GM18858 (cell line): ENCODE data around the gene PAIP1.
A peak's percentile ranks its signal among the peaks of the same experiment; 100 is the strongest.
"Not testable (repeated sequence)": the region's sequence is repeated elsewhere in the genome, so short reads cannot be mapped to it uniquely, and the experiment has no call there.

Experiments
- ATAC-seq: cut with Tn5 transposase; IDR thresholded peaks from one replicate; pipeline ENCODE4 v1.9.1; 2021; ENCODE audit not compliant: unreplicated experiment

Gene PAIP1

GRCh38 chr5:43556857-43557542 is at the start of gene PAIP1:
PAIP1 (minus strand) TSS chr5:43557077; CDS start chr5:43556846, 231 bp downstream.
- peak; percentile 88 for ATAC-seq

- ATAC-seq, result no peak
Measured at GRCh38 chr5:43606351-43606750, 49.5 kb upstream of the PAIP1 start.

- ATAC-seq, result no peak
Measured at GRCh38 chr5:43604699-43605098, 47.8 kb upstream of the PAIP1 start.

GRCh38 chr5:43603344-43604217 is 46.7 kb upstream of the PAIP1 start:
- peak; percentile 41 for ATAC-seq

GRCh38 chr5:43602461-43603343 is 45.8 kb upstream of the PAIP1 start, which contains the start of gene NNT:
NNT (plus strand) TSS chr5:43603180; CDS start chr5:43609196, 6,016 bp downstream.
- ATAC-seq, result peak; percentile 67

GRCh38 chr5:43601454-43602260 is 44.8 kb upstream of the PAIP1 start:
- ATAC-seq, result peak; percentile 33

- ATAC-seq, result not testable (repeated sequence)
Measured at GRCh38 chr5:43598927-43599326, 42.0 kb upstream of the PAIP1 start.

- ATAC-seq, result no peak
Measured at GRCh38 chr5:43592363-43592762, 35.5 kb upstream of the PAIP1 start.

- ATAC-seq, result no peak
Measured at GRCh38 chr5:43590700-43591099, 33.8 kb upstream of the PAIP1 start.

- ATAC-seq, result no peak
Measured at GRCh38 chr5:43589310-43589709, 32.4 kb upstream of the PAIP1 start.

GRCh38 chr5:43588842-43589241 is 32.0 kb upstream of the PAIP1 start:
- no peak for ATAC-seq

GRCh38 chr5:43584166-43584699 is 27.4 kb upstream of the PAIP1 start:
- no peak for ATAC-seq

- no peak for ATAC-seq
Measured at GRCh38 chr5:43583724-43584123, 26.8 kb upstream of the PAIP1 start.

- ATAC-seq, result no peak
Measured at GRCh38 chr5:43582082-43583005, 25.5 kb upstream of the PAIP1 start.

- no peak for ATAC-seq
Measured at GRCh38 chr5:43581398-43581797, 24.5 kb upstream of the PAIP1 start.

GRCh38 chr5:43580402-43581210 is 23.7 kb upstream of the PAIP1 start:
- not testable (repeated sequence) for ATAC-seq

- no peak for ATAC-seq
Measured at GRCh38 chr5:43573058-43573457, 16.2 kb upstream of the PAIP1 start.

GRCh38 chr5:43572357-43572756 is 15.5 kb upstream of the PAIP1 start:
- ATAC-seq, result no peak
